ENCODE measurements around the gene FAM221B. TPM values are rescaled to one million over a fixed set of nuclear protein-coding genes. Genes with fewer than 3 reads are reported as not detected.

Gene FAM221B
- polyA plus RNA-seq, 1 experiment, result not detected

- ChIA-PET CTCF (interaction anchor here (0.9 to 14.0 kb wide), 7 partner anchors 12 to 106 kb away, joined by 3 to 89 read pairs (median 3); partner anchors contain the start of gene NPR2), POLR2A (no interaction called here)
- TF ChIP-seq CTCF (IDR thresholded peaks at IDR 0.05; ENCODE audit: insufficient read depth, low read depth, low read length), result no peak
Observed at GRCh38 chr9:35776018-35776417, 52.5 kb downstream of the FAM221B start.

GRCh38 chr9:35774907-35775635, 53.5 kb downstream of the FAM221B start:
- Histone ChIP-seq H3K4me3 (ENCODE audit: low read depth, low read length) (no peak overlapping the region), H3K27me3 (ENCODE audit: control insufficient read depth, insufficient read depth, low read length) (peaks cover 20% of the 10 kb centered on the region), H3K36me3 (ENCODE audit: control insufficient read depth, insufficient read depth, low read length) (no peaks in the 10 kb centered on the region)
- ChIA-PET CTCF (interaction anchor here (0.6 to 14.0 kb wide), 8 partner anchors 11 to 107 kb away, joined by 3 to 89 read pairs (median 3); partner anchors contain the start of genes CREB3, NPR2 and TLN1), POLR2A (interaction anchor here (0.7 kb wide), 1 partner anchor 104 kb away, joined by 3 read pairs; no protein-coding TSS in a partner anchor)
- no peak for DNase-seq (ENCODE audit: low read depth)
- TF ChIP-seq CTCF (IDR thresholded peaks at IDR 0.05; ENCODE audit: insufficient read depth, low read depth, low read length), result no peak

More at GRCh38 chr9:35776018-35776417, 52.5 kb downstream of the FAM221B start:
- no peak for DNase-seq (ENCODE audit: low read depth)
- Histone ChIP-seq H3K36me3 (ENCODE audit: control insufficient read depth, insufficient read depth, low read length) (no peaks in the 10 kb centered on the region), H3K4me3 (ENCODE audit: low read depth, low read length) (no peak overlapping the region), H3K27me3 (ENCODE audit: control insufficient read depth, insufficient read depth, low read length) (peaks cover 12% of the 10 kb centered on the region)

- ChIA-PET CTCF (interaction anchor here (0.9 to 14.0 kb wide), 5 partner anchors 8 to 54 kb away, joined by 4 to 89 read pairs (median 5); no protein-coding TSS in a partner anchor), POLR2A (no interaction called here)
- peaks cover 16% of the 10 kb centered on the region for H3K27me3 ChIP-seq (ENCODE audit: control insufficient read depth, insufficient read depth, low read length)
- no peak for DNase-seq (ENCODE audit: low read depth)
- no peaks in the 10 kb centered on the region for H3K36me3 ChIP-seq (ENCODE audit: control insufficient read depth, insufficient read depth, low read length)
- no peak for TF ChIP-seq CTCF (IDR thresholded peaks at IDR 0.05; ENCODE audit: insufficient read depth, low read depth, low read length)
- H3K4me3 ChIP-seq (ENCODE audit: low read depth, low read length), result no peak overlapping the region
Observed at GRCh38 chr9:35771943-35772342, 56.6 kb downstream of the FAM221B start.

- CTCF ChIA-PET, result interaction anchor here (0.7 to 14.0 kb wide), 7 partner anchors 9 to 54 kb away, joined by 3 to 89 read pairs (median 5); partner anchors contain the start of genes GBA2 and RGP1
- Histone ChIP-seq H3K36me3 (ENCODE audit: control insufficient read depth, insufficient read depth, low read length) (no peaks in the 10 kb centered on the region), H3K27me3 (ENCODE audit: control insufficient read depth, insufficient read depth, low read length) (peaks cover 16% of the 10 kb centered on the region), H3K4me3 (ENCODE audit: low read depth, low read length) (no peak overlapping the region)
- no peak for DNase-seq (ENCODE audit: low read depth)
- POLR2A ChIA-PET, result no interaction called here
- TF ChIP-seq CTCF (IDR thresholded peaks at IDR 0.05; ENCODE audit: insufficient read depth, low read depth, low read length), result no peak
Observed at GRCh38 chr9:35771534-35771933, 57.0 kb downstream of the FAM221B start.

- DNase-seq (ENCODE audit: low read depth), result no peak
- no peak for TF ChIP-seq CTCF (IDR thresholded peaks at IDR 0.05; ENCODE audit: insufficient read depth, low read depth, low read length)
- H3K4me3 ChIP-seq (ENCODE audit: low read depth, low read length), result no peak overlapping the region
- no peaks in the 10 kb centered on the region for H3K36me3 ChIP-seq (ENCODE audit: control insufficient read depth, insufficient read depth, low read length)
- POLR2A ChIA-PET, result no interaction called here
- H3K27me3 ChIP-seq (ENCODE audit: control insufficient read depth, insufficient read depth, low read length), result peaks cover 16% of the 10 kb centered on the region
- CTCF ChIA-PET, result interaction anchor here (0.7 to 14.0 kb wide), 7 partner anchors 9 to 22 kb away, joined by 3 to 89 read pairs (median 5); partner anchors contain the start of genes GBA2 and RGP1
Observed at GRCh38 chr9:35771075-35771433, 57.5 kb downstream of the FAM221B start.
